Upper lobe of left lung (tissue), 4 donors: ENCODE data around the gene PLPPR3.

Experiments
- POLR2A ChIP-seq, 4 donors: fragments of 450-650 bp; IDR thresholded peaks; one replicate each; pipeline ENCODE4 v1.5.1; 2016 to 2017; ENCODE audit warnings: antibody characterized with exemption in 4 of 4, mild to moderate bottlenecking in 2 of 4
- POLR2AphosphoS5 ChIP-seq, 2 donors: sonication (generic); formaldehyde crosslinking; IDR thresholded peaks; one replicate each; pipeline ENCODE4 v1.5.1; 2017; ENCODE audit warnings: antibody characterized with exemption in 2 of 2

DNA sequence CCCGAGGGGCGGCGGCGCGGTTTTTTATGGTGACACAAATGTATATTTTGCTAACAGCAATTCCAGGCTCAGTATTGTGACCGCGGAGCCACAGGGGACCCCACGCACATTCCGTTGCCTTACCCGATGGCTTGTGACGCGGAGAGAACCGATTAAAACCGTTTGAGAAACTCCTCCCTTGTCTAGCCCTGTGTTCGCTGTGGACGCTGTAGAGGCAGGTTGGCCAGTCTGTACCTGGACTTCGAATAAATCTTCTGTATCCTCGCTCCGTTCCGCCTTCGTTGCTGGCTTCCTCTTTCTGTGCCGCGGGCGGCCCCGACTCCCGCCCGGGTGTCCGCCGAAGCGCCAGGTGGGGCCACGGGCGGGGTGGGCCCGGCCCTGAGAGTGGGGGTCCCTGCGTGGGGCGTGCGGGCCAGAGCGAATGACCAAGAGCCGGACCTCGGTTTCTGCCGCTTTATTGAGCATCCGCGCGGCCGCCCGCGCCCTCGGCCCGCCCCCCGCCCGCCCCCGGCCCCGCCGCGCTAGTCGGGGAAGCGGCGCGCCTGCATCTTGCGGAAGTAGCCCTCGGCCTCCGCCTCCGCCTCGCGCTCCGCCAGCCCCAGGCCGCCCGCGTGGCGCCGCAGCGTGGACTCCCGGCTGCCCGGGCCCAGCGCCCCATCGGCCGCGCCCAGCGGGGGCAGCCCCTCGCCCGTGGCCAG is 9.6 kb downstream of the PLPPR3 start:
- TF ChIP-seq POLR2A (IDR thresholded peaks at IDR 0.05) (no peak), POLR2AphosphoS5 (IDR thresholded peaks at IDR 0.05) (no peak)
